Type B pancreatic cell (in vitro differentiated cells): ENCODE data around the gene ABHD2. TPM values are rescaled to one million over a fixed set of nuclear protein-coding genes. Genes with fewer than 3 reads are reported as not detected.
"Not testable (repeated sequence)": the region's sequence is repeated elsewhere in the genome, so short reads cannot be mapped to it uniquely, and the experiment has no call there.

Experiments
- DNase-seq: peaks from one replicate; pipeline ENCODE4 v3.0.0; 2021; ENCODE audit warnings: mixed read lengths; ENCODE audit not compliant: unreplicated experiment; ENCODE audit errors: extremely low spot score
- H3K27ac Mint-ChIP-seq: 2 replicates; pipeline ENCODE4 v1.8.0; 2021; ENCODE audit warnings: mild to moderate bottlenecking, mixed read lengths
- H3K27me3 Mint-ChIP-seq: 2 replicates; pipeline ENCODE4 v1.8.0; 2021; ENCODE audit warnings: mixed read lengths
- H3K36me3 Mint-ChIP-seq: 2 replicates; pipeline ENCODE4 v1.8.0; 2021; ENCODE audit warnings: mixed read lengths
- H3K4me1 Mint-ChIP-seq: one replicate; pipeline ENCODE4 v1.8.0; 2021; ENCODE audit warnings: mixed read lengths; ENCODE audit not compliant: unreplicated experiment
- H3K4me3 Mint-ChIP-seq: 2 replicates; pipeline ENCODE4 v1.8.0; 2021; ENCODE audit warnings: mild to moderate bottlenecking, mixed read lengths
- H3K9me3 Mint-ChIP-seq: 2 replicates; pipeline ENCODE4 v1.8.0; 2021; ENCODE audit warnings: mixed read lengths
- CTCF ChIP-seq: fragments of 200-600 bp; sonication (generic); conservative IDR thresholded peaks from 2 replicates; pipeline ENCODE4 v1.5.0; 2021; ENCODE audit warnings: antibody characterized with exemption, mild to moderate bottlenecking
- total RNA-seq: library from RNA; stranded (reverse); gene quantifications from 2 replicates; pipeline ENCODE4 v1.2.1, GENCODE V29; 2021; ENCODE audit warnings: low replicate concordance

ABHD2 gene
- total RNA-seq, 1 donor from 2014 or later: 55.4 TPM

DNA sequence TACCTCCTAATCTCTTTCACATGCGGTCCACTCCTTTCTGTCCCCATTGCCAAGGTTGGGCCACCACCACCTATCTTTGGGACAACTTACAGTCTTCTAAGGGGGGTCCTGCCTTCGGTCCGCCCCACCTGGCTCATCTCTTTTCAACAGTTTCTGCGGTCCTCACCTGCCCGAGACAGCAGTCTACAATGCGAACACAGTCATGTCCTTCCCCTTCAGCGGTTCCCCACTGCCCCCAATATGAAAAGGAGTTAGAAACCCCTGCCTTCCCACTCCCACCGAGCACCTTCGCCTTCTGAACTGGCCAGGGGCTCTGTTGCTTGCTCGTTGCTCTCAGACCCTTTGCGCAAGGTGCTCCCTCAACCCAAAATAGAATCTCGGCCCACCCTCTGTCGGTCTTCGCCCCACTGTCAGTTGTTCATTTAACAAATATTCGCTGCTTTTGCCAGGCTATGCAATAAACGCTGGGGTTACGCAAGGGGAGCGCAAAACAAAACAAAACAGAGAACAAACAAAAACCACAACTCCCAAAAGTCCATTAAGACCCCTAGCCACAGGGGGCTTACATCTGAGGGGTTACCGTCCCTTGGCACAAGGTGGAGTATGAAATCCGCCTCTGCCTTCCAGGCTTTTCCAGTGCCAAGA is 154.9 kb downstream of the ABHD2 start:
- peaks cover 6% of the 10 kb centered on the region for H3K27me3 Mint-ChIP-seq
- H3K36me3 Mint-ChIP-seq: peaks cover 8% of the 10 kb centered on the region
- H3K9me3 Mint-ChIP-seq: no peaks in the 10 kb centered on the region
- no peak for TF ChIP-seq CTCF
- H3K27ac Mint-ChIP-seq: peak overlapping the region; percentile 34
- peaks cover 11% of the 10 kb centered on the region for H3K4me1 Mint-ChIP-seq
- DNase-seq: no peak
- H3K4me3 Mint-ChIP-seq: peak overlapping the region; percentile 96

- H3K27me3 Mint-ChIP-seq: no peaks in the 10 kb centered on the region
- peak within 1 kb of the TSS; percentile 68 for H3K27ac Mint-ChIP-seq
- H3K4me1 Mint-ChIP-seq: peaks cover 11% of the 10 kb centered on the region
- peak; percentile 94 for DNase-seq
- H3K4me3 Mint-ChIP-seq: peak within 1 kb of the TSS; percentile 96
- no peaks in the 10 kb centered on the region for H3K9me3 Mint-ChIP-seq
- TF ChIP-seq CTCF: peak; percentile 51
- peaks cover 12% of the 10 kb centered on the region for H3K36me3 Mint-ChIP-seq
These were observed 155.7 kb downstream of the ABHD2 start, which contains the start of gene FANCI for GRCh38 chr15:89243691-89244573. Gene FANCI, plus strand, starts transcription at chr15:89243979. Its CDS starts 3,669 bp downstream, at chr15:89247648.

- Mint-ChIP-seq H3K9me3 (no peaks in the 10 kb centered on the region), H3K4me1 (peaks cover 11% of the 10 kb centered on the region), H3K4me3 (peak overlapping the region; percentile 96), H3K27ac (peak overlapping the region; percentile 68), H3K27me3 (no peaks in the 10 kb centered on the region), H3K36me3 (peaks cover 15% of the 10 kb centered on the region)
- no peak for TF ChIP-seq CTCF
- no peak for DNase-seq
These were observed 156.3 kb downstream of the ABHD2 start for GRCh38 chr15:89244574-89244903.

GRCh38 chr15:89247446-89247845 is 159.2 kb downstream of the ABHD2 start:
- H3K4me1 Mint-ChIP-seq: peaks cover 11% of the 10 kb centered on the region
- H3K27me3 Mint-ChIP-seq: no peaks in the 10 kb centered on the region
- peaks cover 19% of the 10 kb centered on the region for H3K36me3 Mint-ChIP-seq
- no peak for TF ChIP-seq CTCF
- no peak for DNase-seq
- H3K4me3 Mint-ChIP-seq: no peak overlapping the region
- H3K9me3 Mint-ChIP-seq: no peaks in the 10 kb centered on the region
- no peak overlapping the region for H3K27ac Mint-ChIP-seq

- H3K9me3 Mint-ChIP-seq: no peaks in the 10 kb centered on the region
- no peak overlapping the region for H3K4me3 Mint-ChIP-seq
- no peak for DNase-seq
- no peak for TF ChIP-seq CTCF
- peaks cover 11% of the 10 kb centered on the region for H3K4me1 Mint-ChIP-seq
- no peak overlapping the region for H3K27ac Mint-ChIP-seq
- peaks cover 19% of the 10 kb centered on the region for H3K36me3 Mint-ChIP-seq
- no peaks in the 10 kb centered on the region for H3K27me3 Mint-ChIP-seq
These were observed 160.3 kb downstream of the ABHD2 start for GRCh38 chr15:89248584-89248983.

DNA sequence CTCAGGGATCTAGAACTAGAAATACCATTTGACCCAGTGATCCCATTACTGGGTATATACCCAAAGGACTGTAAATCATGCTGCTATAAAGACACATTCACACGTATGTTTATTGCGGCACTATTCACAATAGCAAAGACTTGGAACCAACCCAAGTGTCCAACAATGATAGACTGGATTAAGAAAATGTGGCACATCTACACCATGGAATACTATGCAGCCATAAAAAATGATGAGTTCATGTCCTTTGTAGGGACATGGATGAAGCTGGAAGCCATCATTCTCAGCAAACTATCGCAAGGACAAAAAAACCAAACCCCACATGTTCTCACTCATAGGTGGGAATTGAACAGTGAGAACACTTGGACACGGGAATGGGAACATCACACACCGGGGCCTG is 161.9 kb downstream of the ABHD2 start:
- peaks cover 23% of the 10 kb centered on the region for H3K36me3 Mint-ChIP-seq
- not testable (repeated sequence) for H3K27ac Mint-ChIP-seq, DNase-seq, H3K4me3 Mint-ChIP-seq, H3K27me3 Mint-ChIP-seq, H3K4me1 Mint-ChIP-seq, H3K9me3 Mint-ChIP-seq
